AG09309 (cell line): Measurements from ENCODE around the gene ZNF101.
A peak's percentile ranks its signal among the peaks of the same experiment; 100 is the strongest.

Experiments used
- DNase-seq: peaks from one replicate; pipeline ENCODE4 v3.0.0-alpha.2; 2010; ENCODE audit warnings: low read depth
- H3K4me3 ChIP-seq: 2 replicates; pipeline ENCODE4 v1.5.1; 2011; ENCODE audit warnings: mild to moderate bottlenecking, low read depth, low read length, moderate library complexity; ENCODE audit not compliant: control insufficient read depth
- TF ChIP-seq, protein P1 (sequence below): IDR thresholded peaks from 2 replicates; pipeline ENCODE4 v1.5.1; 2011; ENCODE audit warnings: mild to moderate bottlenecking, low read depth, low read length, inconsistent platforms; ENCODE audit not compliant: insufficient read depth, control insufficient read depth; ENCODE audit errors: missing control alignments

ZNF101 gene

DNA sequence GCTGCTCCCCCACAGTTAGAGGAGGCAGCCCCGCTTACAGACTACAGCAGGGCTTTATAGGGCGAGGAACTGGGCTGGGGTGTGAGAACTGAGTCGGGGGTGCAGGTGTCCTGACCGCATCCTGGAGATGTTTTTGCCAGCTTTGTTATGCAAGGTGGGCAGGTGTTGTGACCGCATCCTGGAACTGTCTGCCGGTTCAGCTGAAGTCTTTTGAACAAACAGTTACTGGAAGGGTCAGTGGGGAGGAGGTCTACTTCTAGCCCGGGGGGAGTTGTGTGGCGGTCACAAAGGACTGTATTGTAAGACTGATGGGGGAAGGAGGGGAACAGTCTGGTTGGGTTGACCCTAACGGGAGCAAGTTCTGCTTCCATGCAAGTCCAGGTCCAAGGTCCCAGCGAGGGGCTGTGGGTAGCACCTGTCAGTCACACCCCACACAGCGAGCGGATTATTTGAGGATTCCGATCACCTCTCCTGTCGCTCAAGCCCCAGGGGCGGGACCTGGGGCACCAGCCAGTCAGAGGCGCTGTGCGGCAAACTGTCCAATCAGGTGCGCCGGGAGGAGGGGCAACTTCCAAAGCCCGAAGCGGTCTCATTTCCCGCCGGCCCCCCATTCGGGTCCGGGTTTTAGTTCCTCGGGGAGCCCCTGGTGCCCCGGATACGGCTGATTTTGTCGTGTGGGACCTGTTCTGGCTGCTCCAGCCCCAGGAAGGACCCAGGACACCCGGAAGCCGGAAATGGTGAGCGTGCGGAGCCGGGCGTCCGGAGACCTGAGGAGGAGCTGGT is at the start of gene ZNF101:
ZNF101 (plus strand) TSS at position 610 of the 783 bp plus-strand sequence; CDS start at position 735, 125 bp downstream.
- TF ChIP-seq, protein P1, sequence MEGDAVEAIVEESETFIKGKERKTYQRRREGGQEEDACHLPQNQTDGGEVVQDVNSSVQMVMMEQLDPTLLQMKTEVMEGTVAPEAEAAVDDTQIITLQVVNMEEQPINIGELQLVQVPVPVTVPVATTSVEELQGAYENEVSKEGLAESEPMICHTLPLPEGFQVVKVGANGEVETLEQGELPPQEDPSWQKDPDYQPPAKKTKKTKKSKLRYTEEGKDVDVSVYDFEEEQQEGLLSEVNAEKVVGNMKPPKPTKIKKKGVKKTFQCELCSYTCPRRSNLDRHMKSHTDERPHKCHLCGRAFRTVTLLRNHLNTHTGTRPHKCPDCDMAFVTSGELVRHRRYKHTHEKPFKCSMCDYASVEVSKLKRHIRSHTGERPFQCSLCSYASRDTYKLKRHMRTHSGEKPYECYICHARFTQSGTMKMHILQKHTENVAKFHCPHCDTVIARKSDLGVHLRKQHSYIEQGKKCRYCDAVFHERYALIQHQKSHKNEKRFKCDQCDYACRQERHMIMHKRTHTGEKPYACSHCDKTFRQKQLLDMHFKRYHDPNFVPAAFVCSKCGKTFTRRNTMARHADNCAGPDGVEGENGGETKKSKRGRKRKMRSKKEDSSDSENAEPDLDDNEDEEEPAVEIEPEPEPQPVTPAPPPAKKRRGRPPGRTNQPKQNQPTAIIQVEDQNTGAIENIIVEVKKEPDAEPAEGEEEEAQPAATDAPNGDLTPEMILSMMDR = no peak
- H3K4me3 ChIP-seq = peak within 1 kb of the TSS; percentile 74
- DNase-seq = peak; percentile 50

DNA sequence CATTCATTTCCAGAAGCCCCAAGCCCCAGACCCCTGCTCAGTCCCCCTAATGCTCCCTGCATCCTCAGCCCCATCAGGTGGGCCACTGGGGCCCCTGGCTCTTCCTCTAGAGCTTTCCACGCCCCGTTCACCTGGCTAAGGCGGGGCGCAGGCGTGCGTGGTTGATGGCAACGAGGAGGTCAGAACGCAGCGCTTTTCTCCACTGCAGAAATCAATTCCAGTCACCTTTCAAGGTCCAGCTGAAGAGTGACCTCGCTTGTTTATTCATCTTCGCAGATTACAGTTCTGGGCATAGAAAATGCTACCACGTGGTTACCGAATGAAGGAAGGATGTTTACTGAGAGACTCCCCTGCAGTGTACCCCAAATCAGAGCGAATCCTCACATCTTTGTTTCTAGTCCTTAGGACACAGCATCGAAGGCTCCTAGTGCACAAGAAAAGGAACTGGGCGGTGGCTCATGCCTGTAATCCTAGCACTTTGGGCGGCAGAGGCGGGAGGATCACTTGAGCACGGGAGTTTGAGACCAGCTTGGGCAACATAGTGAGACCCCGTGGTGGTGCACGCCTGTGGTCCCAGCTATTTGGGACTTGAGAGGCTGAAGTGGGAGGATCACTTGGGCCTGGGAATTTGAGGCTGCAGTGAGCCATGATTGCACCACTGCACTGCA is 49.3 kb upstream of the ZNF101 start:
- TF ChIP-seq, protein P1 = no peak
- no peak overlapping the region; the same call in 1 of the 2 replicates for H3K4me3 ChIP-seq
- DNase-seq = no peak

DNA sequence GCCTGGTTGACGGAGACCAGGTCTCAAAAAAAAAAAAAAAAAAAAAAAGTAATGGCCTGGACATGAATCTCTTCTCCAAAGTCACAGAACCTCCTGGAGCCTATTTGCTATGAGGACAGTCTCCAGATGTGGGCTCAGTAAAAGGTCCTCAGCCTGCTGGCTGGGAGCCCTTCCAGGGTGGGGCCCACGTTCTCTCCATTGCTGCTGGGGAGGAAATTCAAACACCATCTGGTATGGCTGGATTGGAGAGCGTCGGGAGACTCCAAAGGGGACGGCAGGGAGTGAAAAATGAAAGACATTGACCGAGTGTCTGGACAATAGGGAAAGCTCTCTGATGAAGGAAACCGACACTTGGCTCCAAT is 48.8 kb upstream of the ZNF101 start:
- TF ChIP-seq, protein P1 = no peak
- no peak overlapping the region for H3K4me3 ChIP-seq
- no peak for DNase-seq

DNA sequence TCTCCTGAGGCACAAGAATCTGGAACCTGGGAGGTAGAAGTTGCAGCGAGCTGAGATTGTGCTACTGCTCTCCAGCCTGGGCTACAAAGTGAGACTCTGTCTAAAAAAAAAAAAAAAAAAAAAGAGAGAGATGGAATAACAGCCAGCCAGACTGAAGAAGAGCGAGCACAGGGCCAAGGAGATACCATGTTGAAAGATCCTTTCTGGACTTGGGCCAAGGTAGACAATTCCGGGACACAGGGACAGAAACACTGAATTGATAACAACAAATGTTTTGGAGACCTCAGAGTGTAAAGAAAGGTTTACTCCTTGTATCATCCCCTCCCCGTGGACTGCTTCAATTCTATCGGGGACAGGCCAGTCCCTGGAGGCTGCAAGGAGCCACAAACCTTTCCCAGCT is 45.3 kb upstream of the ZNF101 start:
- no peak for DNase-seq
- TF ChIP-seq, protein P1 = no peak
- H3K4me3 ChIP-seq = no peak overlapping the region

DNA sequence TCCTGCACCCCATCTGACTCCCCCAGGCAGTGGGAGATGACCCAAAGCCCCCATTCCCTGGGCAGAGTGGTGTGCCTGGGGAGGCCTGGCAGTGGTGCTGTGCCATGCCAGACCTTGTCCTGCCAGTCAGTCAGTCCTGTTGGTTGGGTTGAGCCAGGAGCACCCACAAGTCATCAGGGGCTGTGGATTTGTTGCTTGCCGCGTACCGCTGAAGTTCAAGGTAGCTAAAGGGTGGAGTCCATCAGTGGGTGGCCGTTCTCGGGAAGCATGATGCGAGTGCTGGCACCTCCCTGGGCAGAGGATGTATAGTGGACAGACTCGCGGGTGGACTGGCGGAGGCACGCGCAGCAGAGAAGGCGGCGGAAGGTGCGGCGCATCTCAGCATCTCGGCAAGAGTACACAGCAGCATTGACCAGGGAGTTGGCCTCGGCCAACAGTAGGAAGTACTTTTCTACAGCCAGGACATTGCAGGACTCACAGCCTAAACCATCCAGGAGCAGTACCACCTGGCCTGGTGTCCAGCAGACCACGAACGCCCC is 44.5 kb upstream of the ZNF101 start:
- no peak for DNase-seq
- TF ChIP-seq, protein P1 = no peak
- H3K4me3 ChIP-seq = no peak overlapping the region

DNA sequence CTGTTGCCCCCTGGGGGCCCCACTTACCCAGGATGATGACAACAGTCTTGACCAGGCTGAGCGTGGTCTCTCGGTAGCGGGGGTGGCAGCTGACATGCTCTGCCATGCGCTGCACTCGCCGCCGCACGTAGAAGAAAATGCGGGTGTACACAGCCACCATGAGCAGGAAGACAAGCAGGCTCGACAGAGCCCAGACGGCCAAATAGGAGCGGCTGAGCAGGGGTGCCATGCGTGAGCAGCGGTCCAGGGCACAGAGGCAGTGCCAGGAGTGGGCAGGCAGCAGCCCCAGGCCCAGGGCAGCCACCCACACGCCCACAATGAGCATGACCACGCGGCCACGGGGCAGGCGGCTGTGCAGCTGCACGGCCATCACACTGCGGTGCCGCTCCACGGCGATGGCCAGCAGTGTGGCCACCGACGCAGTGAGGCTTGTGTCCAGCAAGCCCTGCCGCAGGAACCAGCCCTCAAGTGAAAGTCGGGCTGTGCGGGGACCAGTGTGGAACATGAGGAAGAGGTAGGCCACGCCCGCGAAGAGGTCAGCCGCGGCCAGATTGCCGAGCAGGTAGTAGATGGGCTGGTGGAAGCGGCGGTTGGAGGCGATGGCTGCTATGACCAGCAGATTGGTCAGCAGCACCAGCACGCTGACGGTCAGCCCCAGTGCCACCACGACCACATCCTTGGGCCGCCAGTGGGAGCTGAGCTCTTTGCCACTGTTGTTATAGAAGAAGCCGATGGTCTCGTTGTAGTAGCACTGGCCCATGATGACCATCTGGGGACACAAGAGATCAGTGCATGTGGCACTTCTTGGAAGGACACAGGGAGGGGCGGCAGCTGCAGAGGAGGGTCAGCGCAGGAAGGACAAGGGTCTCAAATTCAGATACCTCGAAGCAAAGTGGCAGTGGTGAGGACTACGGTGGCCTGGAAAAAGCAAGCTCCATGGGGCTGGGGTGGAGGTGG is 41.8 kb upstream of the ZNF101 start:
- TF ChIP-seq, protein P1 = no peak
- H3K4me3 ChIP-seq = no peak overlapping the region
- no peak for DNase-seq
